PC-3 (cell line): ENCODE results near the gene VAV3. TPM values are rescaled to one million over a fixed set of nuclear protein-coding genes. Genes with fewer than 3 reads are reported as not detected.

Experiments
- ATAC-seq: fragments of 200-7000 bp; cut with Tn5 transposase; 2 replicates; pipeline ENCODE4 v1.9.1; 2020; ENCODE audit warnings: mild to moderate bottlenecking, moderate library complexity
- BruUV-seq: library from RNA; stranded (reverse); fragments of 400-500 nt; replicated peaks from 2 replicates; lab custom pipeline; 2021; lab: Mats Ljungman, UMichigan
- CTCF ChIA-PET: fragments of 300-600 bp; sonication (Branson Sonifier 250); formaldehyde crosslinking; loops from one replicate; lab custom pipeline; 2022; ENCODE audit warnings: antibody characterized with exemption; lab: Charles Lee
- POLR2A ChIA-PET: fragments of 300-600 bp; sonication (Branson Sonifier 250); formaldehyde crosslinking; loops from one replicate; lab custom pipeline; 2022; ENCODE audit warnings: antibody characterized with exemption; ENCODE audit not compliant: unreplicated experiment; lab: Charles Lee
- DNase-seq: peaks from one replicate; pipeline ENCODE4 v3.0.0-alpha.2; 2015
- H2AFZ ChIP-seq: fragments of 300-600 bp; sonication (generic); 2 replicates; pipeline ENCODE4 v1.6.0; 2016; ENCODE audit warnings: antibody characterized with exemption, low read length
- H3F3A ChIP-seq: fragments of 300-600 bp; sonication (generic); one replicate; pipeline ENCODE4 v1.6.0; 2017; ENCODE audit warnings: antibody characterized with exemption, low read length, control low read depth, mild to moderate bottlenecking; ENCODE audit not compliant: unreplicated experiment
- H3K27ac ChIP-seq: fragments of 300-600 bp; sonication (generic); 2 replicates; pipeline ENCODE4 v1.5.1; 2016; ENCODE audit warnings: mild to moderate bottlenecking, low read length
- H3K27me3 ChIP-seq: fragments of 300-600 bp; sonication (generic); 2 replicates; pipeline ENCODE4 v1.6.1; 2016; ENCODE audit warnings: low read length, mixed read lengths
- H3K36me3 ChIP-seq: fragments of 300-600 bp; sonication (generic); 2 replicates; pipeline ENCODE4 v1.6.1; 2016; ENCODE audit warnings: low read depth, mixed run types, low read length, mixed read lengths
- H3K4me1 ChIP-seq: fragments of 300-600 bp; sonication (generic); 2 replicates; pipeline ENCODE4 v1.5.1; 2016; ENCODE audit warnings: low read length; ENCODE audit not compliant: insufficient read depth
- H3K4me2 ChIP-seq: fragments of 300-600 bp; sonication (generic); 2 replicates; pipeline ENCODE4 v1.6.0; 2016; ENCODE audit warnings: low read length
- H3K4me3 ChIP-seq: fragments of 300-600 bp; sonication (generic); 2 replicates; pipeline ENCODE4 v1.5.1; 2016; ENCODE audit warnings: mild to moderate bottlenecking, low read length, mixed read lengths
- H3K79me2 ChIP-seq: fragments of 300-600 bp; sonication (generic); 2 replicates; pipeline ENCODE4 v1.6.1; 2017; ENCODE audit warnings: low read length, mixed read lengths
- H3K9ac ChIP-seq: fragments of 300-600 bp; sonication (generic); 2 replicates; pipeline ENCODE4 v1.6.0; 2016; ENCODE audit warnings: mild to moderate bottlenecking, low read length
- H3K9me2 ChIP-seq: fragments of 300-600 bp; sonication (generic); replicated peaks from 2 replicates; pipeline ENCODE4 v1.6.1; 2016; ENCODE audit warnings: mixed run types, low read length, mixed read lengths
- H3K9me3 ChIP-seq: fragments of 300-600 bp; sonication (generic); 2 replicates; pipeline ENCODE4 v1.6.1; 2016; ENCODE audit warnings: low read length, mixed read lengths
- H4K20me1 ChIP-seq: fragments of 300-600 bp; sonication (generic); 2 replicates; pipeline ENCODE4 v1.6.1; 2016; ENCODE audit warnings: low read length, mixed read lengths
- CTCF ChIP-seq: fragments of 300-600 bp; sonication (generic); conservative IDR thresholded peaks from 2 replicates; pipeline ENCODE4 v1.5.1; 2017; ENCODE audit warnings: antibody characterized with exemption, low read depth, mild to moderate bottlenecking, low read length
- EZH2 ChIP-seq: fragments of 300-600 bp; sonication (generic); IDR thresholded peaks from one replicate; pipeline ENCODE4 v1.6.1; 2017; ENCODE audit warnings: antibody characterized with exemption, mild to moderate bottlenecking, low read length; ENCODE audit not compliant: unreplicated experiment
- EZH2phosphoT487 ChIP-seq: fragments of 300-600 bp; sonication (generic); IDR thresholded peaks from 2 replicates; pipeline ENCODE4 v1.6.1; 2018; ENCODE audit warnings: mild to moderate bottlenecking, antibody characterized with exemption, low read length, borderline replicate concordance
- intact Hi-C: fragments of 100-400 bp; cut with micrococcal nuclease; formaldehyde crosslinking; loops from 2 replicates; pipeline ENCODE4 v1.9.0; 2023
- total RNA-seq: library from RNA; depleted of rRNA; stranded (reverse); fragments of >200 nt; gene quantifications from 2 replicates; pipeline ENCODE4 v1.2.3, GENCODE V29; 2014

Gene VAV3
- total RNA-seq, 1 experiment from 2014 or later = 0.73 TPM

- Histone ChIP-seq H3F3A (no peaks in the 10 kb centered on the region), H3K9ac (no peak overlapping the region), H3K36me3 (no peaks in the 10 kb centered on the region), H4K20me1 (no peaks in the 10 kb centered on the region), H3K9me3 (no peaks in the 10 kb centered on the region), H3K27ac (no peak overlapping the region), H3K27me3 (peaks cover 8% of the 10 kb centered on the region; the same call in 1 of the 2 replicates), H3K4me2 (no peak overlapping the region), H3K4me3 (no peak overlapping the region), H3K79me2 (no peaks in the 10 kb centered on the region), H3K4me1 (peaks cover 9% of the 10 kb centered on the region), H3K9me2 (no peaks in the 10 kb centered on the region), H2AFZ (no peak overlapping the region)
- DNase-seq (no peak), ATAC-seq (no peak)
- no TSS peak for BruUV-seq
- POLR2A ChIA-PET = no interaction called here
- CTCF ChIA-PET = no interaction called here
- TF ChIP-seq EZH2phosphoT487 = no peak
- TF ChIP-seq CTCF = no peak
- no peak for TF ChIP-seq EZH2
- intact Hi-C loops = no loop called here
Measured at GRCh38 chr1:107817935-107818334, 147.0 kb downstream of the VAV3 start.

GRCh38 chr1:107817206-107817605, 147.8 kb downstream of the VAV3 start:
- peaks cover 8% of the 10 kb centered on the region; the same call in 1 of the 2 replicates for H3K27me3 ChIP-seq
- no peak overlapping the region for H2AFZ ChIP-seq
- CTCF ChIA-PET = no interaction called here
- intact Hi-C loops = no loop called here
- no peak overlapping the region for H3K4me2 ChIP-seq
- no peak overlapping the region for H3K27ac ChIP-seq
- no peak overlapping the region for H3K9ac ChIP-seq
- no peaks in the 10 kb centered on the region for H3K79me2 ChIP-seq
- H3K9me3 ChIP-seq = no peaks in the 10 kb centered on the region
- H3K9me2 ChIP-seq = no peaks in the 10 kb centered on the region
- no peaks in the 10 kb centered on the region for H3K36me3 ChIP-seq
- DNase-seq (no peak), ATAC-seq (no peak)
- no peak overlapping the region for H3K4me3 ChIP-seq
- no TSS peak for BruUV-seq
- H3F3A ChIP-seq = no peaks in the 10 kb centered on the region
- POLR2A ChIA-PET = no interaction called here
- peaks cover 9% of the 10 kb centered on the region for H3K4me1 ChIP-seq
- H4K20me1 ChIP-seq = no peaks in the 10 kb centered on the region
- TF ChIP-seq EZH2 (no peak), CTCF (no peak), EZH2phosphoT487 (no peak)

- no peaks in the 10 kb centered on the region for H3K4me1 ChIP-seq
- CTCF ChIA-PET = no interaction called here
Measured at GRCh38 chr1:107810291-107810951, 154.6 kb downstream of the VAV3 start.

More at GRCh38 chr1:107810291-107810951, 154.6 kb downstream of the VAV3 start:
- no peak overlapping the region for H3K4me2 ChIP-seq
- no peaks in the 10 kb centered on the region for H3K9me2 ChIP-seq
- no peak overlapping the region for H2AFZ ChIP-seq
- no peaks in the 10 kb centered on the region for H3K9me3 ChIP-seq
- DNase-seq (no peak), ATAC-seq (no peak)
- TF ChIP-seq EZH2 (no peak), EZH2phosphoT487 (no peak), CTCF (no peak)
- peaks cover 20% of the 10 kb centered on the region; the same call in 1 of the 2 replicates for H3K27me3 ChIP-seq
- no peak overlapping the region for H3K27ac ChIP-seq
- H3F3A ChIP-seq = no peaks in the 10 kb centered on the region
- H3K79me2 ChIP-seq = no peaks in the 10 kb centered on the region
- intact Hi-C loops = no loop called here
- H3K9ac ChIP-seq = no peak overlapping the region
- H3K36me3 ChIP-seq = no peaks in the 10 kb centered on the region
- BruUV-seq = no TSS peak
- no peak overlapping the region for H3K4me3 ChIP-seq
- POLR2A ChIA-PET = no interaction called here
- no peaks in the 10 kb centered on the region for H4K20me1 ChIP-seq
